H1 (cell line): ENCODE measurements around the gene MORC4. TPM values are rescaled to one million over a fixed set of nuclear protein-coding genes. Genes with fewer than 3 reads are reported as not detected.

Source experiments
- CBX5 ChIP-seq: fragments of 300-800, 300-1000 bp; sonication (generic); IDR thresholded peaks from 2 replicates; pipeline ENCODE4 v1.7.1; 2016; ENCODE audit warnings: antibody characterized with exemption, low read length, low read depth
- GTF2F1 ChIP-seq: IDR thresholded peaks from 2 replicates; pipeline ENCODE4 v1.6.1; 2012; ENCODE audit warnings: low read depth, low read length, improper control_type of control experiment, borderline replicate concordance
- HDAC6 ChIP-seq: IDR thresholded peaks from one replicate; pipeline ENCODE4 v1.7.1; 2012; ENCODE audit warnings: low read depth, mild to moderate bottlenecking, inconsistent platforms, low read length, moderate library complexity
- KDM5A ChIP-seq: fragments of 200-600 bp; IDR thresholded peaks from 2 replicates; pipeline ENCODE4 v1.7.1; 2012; ENCODE audit warnings: mild to moderate bottlenecking, low read length, inconsistent platforms, mixed read lengths
- POLR2A ChIP-seq, 2 experiments: IDR thresholded peaks; 1 replicate in 1 of 2; 2 replicates in 1 of 2; pipeline ENCODE4 v1.6.1; 2011; ENCODE audit warnings: low read depth in 2 of 2, low read length in 2 of 2, mild to moderate bottlenecking in 2 of 2; ENCODE audit errors: control extremely low read depth in 1 of 2
- POU5F1 ChIP-seq: IDR thresholded peaks from 2 replicates; pipeline ENCODE4 v1.6.1; 2011; ENCODE audit warnings: low read depth, mild to moderate bottlenecking, low read length, moderate library complexity
- RNF2 ChIP-seq: fragments of 200-900, 300-1000 bp; sonication (generic); IDR thresholded peaks from 2 replicates; pipeline ENCODE4 v1.7.1; 2016; ENCODE audit warnings: borderline replicate concordance, low read depth, mild to moderate bottlenecking, antibody characterized with exemption, low read length; ENCODE audit not compliant: poor library complexity, severe bottlenecking; ENCODE audit errors: missing control alignments
- polyA plus RNA-seq, 7 experiments: library from polyadenylated mRNA; depleted of rRNA in 3 of 7; stranded (reverse) in 5 of 7; unstranded in 2 of 7; fragments of >200 nt in 5 of 7; fragments of 200-250 nt in 2 of 7; gene quantifications; 1 replicate in 5 of 7; 2 replicates in 1 of 7; 4 replicates in 1 of 7; pipeline versions ENCODE4 v1.2.1 to v1.2.3, GENCODE V29; 2011 to 2013; ENCODE audit warnings: missing spikeins in 2 of 7, mixed read lengths in 2 of 7
- total RNA-seq: library from RNA; stranded (reverse); fragmentation: NEBNext Ultra II Directional; extraction: Animal tissue kit (Norgen Biotek cat#: 25700); gene quantifications from 2 replicates; pipeline ENCODE4 v1.2.1, GENCODE V29; 2021
- TF ChIP-seq, protein P1 (sequence below): fragments of 300-600 bp; sonication (generic); IDR thresholded peaks from 2 replicates; pipeline ENCODE4 v1.7.1; 2012; ENCODE audit warnings: low read length, moderate library complexity, mild to moderate bottlenecking, inconsistent platforms; ENCODE audit not compliant: insufficient replicate concordance
- TF ChIP-seq, protein P2 (sequence below): IDR thresholded peaks from 2 replicates; pipeline ENCODE4 v1.6.1; 2011; ENCODE audit warnings: low read depth, mild to moderate bottlenecking, low read length; ENCODE audit not compliant: insufficient read depth
- TF ChIP-seq, protein P3 (sequence below): IDR thresholded peaks from 2 replicates; pipeline ENCODE4 v1.6.1; 2011; ENCODE audit warnings: low read length, improper control_type of control experiment

Gene MORC4
- total and polyA plus RNA-seq, 2 of the 8 experiments (the other 6 are each of a cell fraction or from before 2014, with no cell fraction given), result 1.4 to 2.5 TPM

DNA sequence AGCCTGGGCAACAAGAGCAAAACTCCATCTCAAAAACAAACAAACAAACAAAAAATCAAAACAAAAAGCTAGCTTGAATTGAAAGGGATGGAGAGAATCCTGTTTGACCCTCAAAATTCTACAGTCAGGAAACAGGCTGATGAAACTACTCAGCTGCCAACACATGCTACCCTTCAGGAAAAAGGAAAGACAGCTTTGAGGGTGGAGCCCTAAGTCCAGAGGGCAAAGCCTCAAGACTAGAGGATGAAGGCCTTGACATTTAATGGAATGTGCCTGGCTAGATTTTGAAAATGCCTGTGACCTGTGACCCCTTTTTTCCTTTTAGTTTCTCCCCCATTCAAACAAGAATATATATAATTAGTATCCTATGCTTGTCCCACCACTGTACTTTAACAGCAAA is 27.1 kb downstream of the MORC4 start (continued):
- TF ChIP-seq, protein P1, sequence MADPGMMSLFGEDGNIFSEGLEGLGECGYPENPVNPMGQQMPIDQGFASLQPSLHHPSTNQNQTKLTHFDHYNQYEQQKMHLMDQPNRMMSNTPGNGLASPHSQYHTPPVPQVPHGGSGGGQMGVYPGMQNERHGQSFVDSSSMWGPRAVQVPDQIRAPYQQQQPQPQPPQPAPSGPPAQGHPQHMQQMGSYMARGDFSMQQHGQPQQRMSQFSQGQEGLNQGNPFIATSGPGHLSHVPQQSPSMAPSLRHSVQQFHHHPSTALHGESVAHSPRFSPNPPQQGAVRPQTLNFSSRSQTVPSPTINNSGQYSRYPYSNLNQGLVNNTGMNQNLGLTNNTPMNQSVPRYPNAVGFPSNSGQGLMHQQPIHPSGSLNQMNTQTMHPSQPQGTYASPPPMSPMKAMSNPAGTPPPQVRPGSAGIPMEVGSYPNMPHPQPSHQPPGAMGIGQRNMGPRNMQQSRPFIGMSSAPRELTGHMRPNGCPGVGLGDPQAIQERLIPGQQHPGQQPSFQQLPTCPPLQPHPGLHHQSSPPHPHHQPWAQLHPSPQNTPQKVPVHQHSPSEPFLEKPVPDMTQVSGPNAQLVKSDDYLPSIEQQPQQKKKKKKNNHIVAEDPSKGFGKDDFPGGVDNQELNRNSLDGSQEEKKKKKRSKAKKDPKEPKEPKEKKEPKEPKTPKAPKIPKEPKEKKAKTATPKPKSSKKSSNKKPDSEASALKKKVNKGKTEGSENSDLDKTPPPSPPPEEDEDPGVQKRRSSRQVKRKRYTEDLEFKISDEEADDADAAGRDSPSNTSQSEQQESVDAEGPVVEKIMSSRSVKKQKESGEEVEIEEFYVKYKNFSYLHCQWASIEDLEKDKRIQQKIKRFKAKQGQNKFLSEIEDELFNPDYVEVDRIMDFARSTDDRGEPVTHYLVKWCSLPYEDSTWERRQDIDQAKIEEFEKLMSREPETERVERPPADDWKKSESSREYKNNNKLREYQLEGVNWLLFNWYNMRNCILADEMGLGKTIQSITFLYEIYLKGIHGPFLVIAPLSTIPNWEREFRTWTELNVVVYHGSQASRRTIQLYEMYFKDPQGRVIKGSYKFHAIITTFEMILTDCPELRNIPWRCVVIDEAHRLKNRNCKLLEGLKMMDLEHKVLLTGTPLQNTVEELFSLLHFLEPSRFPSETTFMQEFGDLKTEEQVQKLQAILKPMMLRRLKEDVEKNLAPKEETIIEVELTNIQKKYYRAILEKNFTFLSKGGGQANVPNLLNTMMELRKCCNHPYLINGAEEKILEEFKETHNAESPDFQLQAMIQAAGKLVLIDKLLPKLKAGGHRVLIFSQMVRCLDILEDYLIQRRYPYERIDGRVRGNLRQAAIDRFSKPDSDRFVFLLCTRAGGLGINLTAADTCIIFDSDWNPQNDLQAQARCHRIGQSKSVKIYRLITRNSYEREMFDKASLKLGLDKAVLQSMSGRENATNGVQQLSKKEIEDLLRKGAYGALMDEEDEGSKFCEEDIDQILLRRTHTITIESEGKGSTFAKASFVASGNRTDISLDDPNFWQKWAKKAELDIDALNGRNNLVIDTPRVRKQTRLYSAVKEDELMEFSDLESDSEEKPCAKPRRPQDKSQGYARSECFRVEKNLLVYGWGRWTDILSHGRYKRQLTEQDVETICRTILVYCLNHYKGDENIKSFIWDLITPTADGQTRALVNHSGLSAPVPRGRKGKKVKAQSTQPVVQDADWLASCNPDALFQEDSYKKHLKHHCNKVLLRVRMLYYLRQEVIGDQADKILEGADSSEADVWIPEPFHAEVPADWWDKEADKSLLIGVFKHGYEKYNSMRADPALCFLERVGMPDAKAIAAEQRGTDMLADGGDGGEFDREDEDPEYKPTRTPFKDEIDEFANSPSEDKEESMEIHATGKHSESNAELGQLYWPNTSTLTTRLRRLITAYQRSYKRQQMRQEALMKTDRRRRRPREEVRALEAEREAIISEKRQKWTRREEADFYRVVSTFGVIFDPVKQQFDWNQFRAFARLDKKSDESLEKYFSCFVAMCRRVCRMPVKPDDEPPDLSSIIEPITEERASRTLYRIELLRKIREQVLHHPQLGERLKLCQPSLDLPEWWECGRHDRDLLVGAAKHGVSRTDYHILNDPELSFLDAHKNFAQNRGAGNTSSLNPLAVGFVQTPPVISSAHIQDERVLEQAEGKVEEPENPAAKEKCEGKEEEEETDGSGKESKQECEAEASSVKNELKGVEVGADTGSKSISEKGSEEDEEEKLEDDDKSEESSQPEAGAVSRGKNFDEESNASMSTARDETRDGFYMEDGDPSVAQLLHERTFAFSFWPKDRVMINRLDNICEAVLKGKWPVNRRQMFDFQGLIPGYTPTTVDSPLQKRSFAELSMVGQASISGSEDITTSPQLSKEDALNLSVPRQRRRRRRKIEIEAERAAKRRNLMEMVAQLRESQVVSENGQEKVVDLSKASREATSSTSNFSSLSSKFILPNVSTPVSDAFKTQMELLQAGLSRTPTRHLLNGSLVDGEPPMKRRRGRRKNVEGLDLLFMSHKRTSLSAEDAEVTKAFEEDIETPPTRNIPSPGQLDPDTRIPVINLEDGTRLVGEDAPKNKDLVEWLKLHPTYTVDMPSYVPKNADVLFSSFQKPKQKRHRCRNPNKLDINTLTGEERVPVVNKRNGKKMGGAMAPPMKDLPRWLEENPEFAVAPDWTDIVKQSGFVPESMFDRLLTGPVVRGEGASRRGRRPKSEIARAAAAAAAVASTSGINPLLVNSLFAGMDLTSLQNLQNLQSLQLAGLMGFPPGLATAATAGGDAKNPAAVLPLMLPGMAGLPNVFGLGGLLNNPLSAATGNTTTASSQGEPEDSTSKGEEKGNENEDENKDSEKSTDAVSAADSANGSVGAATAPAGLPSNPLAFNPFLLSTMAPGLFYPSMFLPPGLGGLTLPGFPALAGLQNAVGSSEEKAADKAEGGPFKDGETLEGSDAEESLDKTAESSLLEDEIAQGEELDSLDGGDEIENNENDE, result no peak
- TF ChIP-seq, protein P2, sequence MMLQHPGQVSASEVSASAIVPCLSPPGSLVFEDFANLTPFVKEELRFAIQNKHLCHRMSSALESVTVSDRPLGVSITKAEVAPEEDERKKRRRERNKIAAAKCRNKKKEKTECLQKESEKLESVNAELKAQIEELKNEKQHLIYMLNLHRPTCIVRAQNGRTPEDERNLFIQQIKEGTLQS, result no peak
- TF ChIP-seq RNF2 (no peak), POLR2A (IDR thresholded peaks at IDR 0.05; ENCODE audit: control extremely low read depth in 1 of 2, low read depth in 2 of 2, low read length in 2 of 2) (no peak), KDM5A (no peak), CBX5 (no peak), POU5F1 (no peak), GTF2F1 (no peak), HDAC6 (no peak)
- TF ChIP-seq, protein P3, sequence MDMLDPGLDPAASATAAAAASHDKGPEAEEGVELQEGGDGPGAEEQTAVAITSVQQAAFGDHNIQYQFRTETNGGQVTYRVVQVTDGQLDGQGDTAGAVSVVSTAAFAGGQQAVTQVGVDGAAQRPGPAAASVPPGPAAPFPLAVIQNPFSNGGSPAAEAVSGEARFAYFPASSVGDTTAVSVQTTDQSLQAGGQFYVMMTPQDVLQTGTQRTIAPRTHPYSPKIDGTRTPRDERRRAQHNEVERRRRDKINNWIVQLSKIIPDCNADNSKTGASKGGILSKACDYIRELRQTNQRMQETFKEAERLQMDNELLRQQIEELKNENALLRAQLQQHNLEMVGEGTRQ, result no peak
